Renal cortical epithelial cell (primary cell): Measurements from ENCODE around the gene FBXO48. TPM values are rescaled to one million over a fixed set of nuclear protein-coding genes. Genes with fewer than 3 reads are reported as not detected.
"Not testable (repeated sequence)": the region's sequence is repeated elsewhere in the genome, so short reads cannot be mapped to it uniquely, and the experiment has no call there.

Experiments used
- DNase-seq: peaks from one replicate; pipeline ENCODE4 v3.0.0-alpha.2; 2011; ENCODE audit warnings: low read depth
- total RNA-seq: library from RNA; depleted of rRNA; stranded (reverse); fragments of >200 nt; gene quantifications from 2 replicates; pipeline ENCODE4 v1.2.3, GENCODE V29; 2014

FBXO48 gene
- total RNA-seq, 1 donor from 2014 or later: 0.75 TPM

DNA sequence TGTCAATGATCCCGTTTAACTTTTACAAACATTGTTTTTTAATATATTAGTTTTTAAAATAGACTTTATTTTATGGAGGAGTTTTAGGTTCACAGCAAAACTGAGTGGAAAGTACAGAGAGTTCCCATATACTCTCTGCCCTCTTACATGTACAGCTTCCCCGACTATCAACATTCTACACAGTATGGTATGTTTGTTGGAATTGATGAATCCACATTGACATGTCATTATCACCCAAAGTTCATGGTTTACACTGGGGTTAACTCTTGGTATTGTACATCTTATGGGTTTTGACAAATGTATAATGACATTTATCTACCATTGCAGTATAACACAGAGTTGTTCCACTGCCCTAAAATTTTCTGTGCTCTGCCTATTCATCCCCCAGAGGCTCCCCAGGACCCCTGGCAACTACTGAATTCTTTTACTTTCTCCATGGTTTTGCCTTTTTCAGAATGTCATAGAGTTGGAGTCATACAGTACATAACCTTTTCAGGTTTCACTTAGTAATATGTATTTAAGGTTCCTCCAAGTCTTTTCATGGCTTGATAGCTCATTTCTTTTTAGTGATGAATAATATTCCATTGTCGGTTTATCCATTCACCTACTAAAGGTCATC, 5.8 kb upstream of the FBXO48 start:
- no peak for DNase-seq

GRCh38 chr2:68471385-68471784, 4.3 kb upstream of the FBXO48 start:
- DNase-seq: no peak

DNA sequence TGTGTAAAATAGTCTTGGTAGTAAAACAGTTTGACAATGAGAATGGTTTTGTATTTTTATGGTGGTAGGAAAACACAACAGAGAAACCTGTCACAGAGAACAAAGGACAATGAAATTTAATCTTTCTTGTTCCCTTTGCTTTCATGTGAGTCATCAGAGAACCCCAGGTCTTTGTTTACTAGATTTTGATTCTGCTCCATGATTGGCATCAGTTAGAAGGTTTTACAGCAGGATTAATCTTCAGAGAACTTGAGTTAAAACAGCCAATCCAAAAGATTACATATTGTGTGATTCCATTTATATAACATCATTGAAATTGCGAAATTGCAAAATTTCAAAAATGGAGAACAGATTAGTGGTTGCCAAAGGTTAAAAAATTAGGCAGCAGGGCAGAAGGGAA, 2.8 kb upstream of the FBXO48 start:
- peak; percentile 20 for DNase-seq

GRCh38 chr2:68468801-68469200, 1.7 kb upstream of the FBXO48 start:
- no peak for DNase-seq

- no peak for DNase-seq
Measured at GRCh38 chr2:68466778-68467076, 367 bp downstream of the FBXO48 start.

- peak; percentile 80 for DNase-seq
Measured at GRCh38 chr2:68466361-68466777, 725 bp downstream of the FBXO48 start.

DNA sequence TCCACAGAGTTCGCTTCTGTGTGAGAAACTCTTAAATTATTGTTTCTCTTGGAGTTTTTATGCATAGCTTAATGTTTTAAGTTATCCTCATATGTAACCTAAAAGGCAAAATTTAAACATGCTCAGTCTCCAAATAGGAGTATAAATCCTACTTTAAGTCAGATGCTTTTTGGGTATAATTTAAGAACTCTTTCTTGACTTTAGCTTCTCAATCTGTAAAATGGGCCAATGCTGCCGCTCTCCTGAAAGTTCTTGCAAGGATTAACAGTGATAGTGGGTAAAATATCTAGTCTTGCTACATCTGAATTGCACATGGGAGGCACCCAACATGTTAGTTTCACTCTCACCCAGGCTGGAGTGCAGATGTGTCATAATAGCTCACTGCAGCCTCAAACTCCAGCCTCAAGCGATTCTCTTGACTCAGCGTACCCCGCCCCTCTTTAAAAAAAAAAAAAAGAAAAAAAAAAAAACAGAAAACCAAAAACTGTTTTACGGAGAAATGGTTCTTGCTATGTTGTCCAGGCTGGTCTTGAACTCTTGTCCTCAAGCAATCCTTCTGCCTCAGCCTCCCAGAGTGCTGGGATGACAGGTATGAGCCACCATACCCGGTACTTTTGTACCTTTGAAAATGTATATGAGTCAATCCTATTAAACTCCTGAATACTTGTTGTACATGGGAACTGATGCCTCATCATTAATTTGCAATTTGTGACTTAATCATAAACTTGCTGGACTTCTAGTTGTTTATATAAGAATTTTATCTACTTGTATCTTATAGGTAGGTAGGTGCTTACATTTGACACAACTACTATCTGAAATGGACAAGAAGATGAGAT, 1.8 kb downstream of the FBXO48 start:
- no peak for DNase-seq

DNA sequence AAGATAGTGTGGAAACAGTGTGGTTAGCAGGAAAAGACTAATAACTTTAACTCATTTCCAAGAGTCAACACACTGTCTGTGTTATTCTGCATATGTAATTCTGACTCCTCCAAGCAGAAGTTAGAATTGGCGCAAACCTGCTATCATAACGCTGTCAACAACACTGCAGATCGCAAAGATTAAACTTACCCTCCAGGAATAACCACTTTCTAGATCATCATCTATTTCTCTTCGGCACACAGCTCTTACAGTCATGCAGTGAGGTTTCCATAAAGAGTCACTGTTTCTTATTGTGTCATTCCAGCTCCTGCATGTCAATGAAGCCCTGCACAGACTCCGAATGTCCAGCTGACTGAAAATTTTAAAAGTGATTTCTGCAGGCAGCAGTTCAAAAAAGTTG, 2.4 kb downstream of the FBXO48 start:
- DNase-seq: no peak

- peak; percentile 70 for DNase-seq
Measured at GRCh38 chr2:68463287-68463877, 3.7 kb downstream of the FBXO48 start.

DNA sequence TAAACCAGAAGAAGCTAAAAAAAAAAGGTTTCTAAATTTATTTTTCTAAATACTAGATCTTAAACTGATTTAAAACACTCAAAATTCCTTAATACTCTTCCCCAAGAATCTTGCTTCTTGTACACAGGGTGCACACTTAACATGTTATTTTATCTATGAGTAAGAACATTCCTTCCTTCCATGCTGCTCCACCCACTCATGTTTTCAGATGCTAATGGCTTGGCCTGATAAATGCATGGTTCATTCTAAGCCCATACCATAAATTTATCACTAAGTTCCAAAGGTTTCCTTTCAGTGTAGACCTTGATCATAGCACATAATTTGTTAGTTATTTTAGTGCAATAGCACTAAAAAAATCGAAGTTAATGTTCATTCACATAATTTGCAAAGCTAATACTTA, 8.1 kb downstream of the FBXO48 start:
- peak; percentile 50 for DNase-seq

- DNase-seq: no peak
Measured at GRCh38 chr2:68456198-68456597, 10.9 kb downstream of the FBXO48 start.

- DNase-seq: no peak
Measured at GRCh38 chr2:68454719-68455118, 12.4 kb downstream of the FBXO48 start.

DNA sequence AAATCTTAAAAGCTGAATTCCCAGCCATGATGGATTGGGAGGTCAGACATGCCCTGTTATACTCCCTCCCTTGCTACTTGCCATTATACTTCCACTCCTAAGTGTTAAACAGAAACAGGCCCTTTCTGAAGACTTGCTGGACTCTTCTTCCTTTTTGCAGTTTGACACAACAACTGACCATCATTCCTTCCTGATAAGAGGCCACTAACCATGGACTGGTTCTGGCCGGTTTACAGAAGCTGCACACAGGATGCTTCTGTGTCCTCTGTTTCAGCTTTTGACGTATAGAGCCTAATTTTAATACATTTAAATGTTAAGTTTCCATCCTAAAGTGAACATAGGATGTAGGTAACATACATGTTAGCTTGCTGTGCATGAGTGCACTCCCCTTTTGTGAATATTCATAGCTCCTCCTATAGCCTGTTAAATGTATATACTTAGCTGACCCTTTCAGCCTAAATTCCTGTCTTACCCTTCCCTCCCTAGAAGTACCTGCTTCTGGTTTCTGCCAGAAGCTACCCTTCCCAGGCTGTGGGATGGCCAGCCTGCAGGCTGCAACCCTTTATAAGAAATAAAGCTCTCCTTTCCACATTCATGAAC, 13.2 kb downstream of the FBXO48 start:
- no peak for DNase-seq

DNA sequence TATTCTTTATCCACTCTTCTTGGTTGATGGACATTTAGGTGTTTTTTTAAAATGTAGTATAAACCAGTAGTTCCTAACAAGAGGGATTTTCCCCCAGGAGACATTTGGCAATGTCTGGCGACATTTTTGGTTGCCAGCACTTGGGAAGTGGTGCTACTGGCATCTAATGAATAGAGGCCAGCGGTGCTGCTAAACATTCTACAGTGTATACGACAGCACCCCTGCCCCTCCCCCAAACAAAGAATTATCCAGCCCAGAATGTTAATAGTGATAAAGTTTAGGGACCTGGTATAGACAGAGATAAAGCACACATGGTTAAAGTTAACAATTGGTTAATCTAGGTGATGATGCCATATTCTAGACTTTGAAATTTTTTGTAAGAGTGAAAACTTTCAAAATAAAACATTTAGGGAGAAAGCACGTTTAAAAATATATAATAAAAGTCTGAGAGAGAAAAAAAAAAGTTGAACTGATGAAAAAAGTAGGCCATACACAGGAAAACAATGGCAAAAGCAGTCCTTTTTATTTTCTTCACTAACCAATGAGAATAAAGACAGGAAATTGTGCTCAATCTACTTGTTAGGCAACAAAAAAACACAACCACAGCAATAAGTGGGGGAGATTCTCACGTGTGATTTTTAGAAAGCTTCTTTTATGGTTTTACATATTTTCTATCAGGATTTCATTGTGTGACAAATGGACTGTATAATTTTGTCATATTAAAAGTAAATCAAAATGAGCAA, 14.8 kb downstream of the FBXO48 start:
- DNase-seq: no peak

DNA sequence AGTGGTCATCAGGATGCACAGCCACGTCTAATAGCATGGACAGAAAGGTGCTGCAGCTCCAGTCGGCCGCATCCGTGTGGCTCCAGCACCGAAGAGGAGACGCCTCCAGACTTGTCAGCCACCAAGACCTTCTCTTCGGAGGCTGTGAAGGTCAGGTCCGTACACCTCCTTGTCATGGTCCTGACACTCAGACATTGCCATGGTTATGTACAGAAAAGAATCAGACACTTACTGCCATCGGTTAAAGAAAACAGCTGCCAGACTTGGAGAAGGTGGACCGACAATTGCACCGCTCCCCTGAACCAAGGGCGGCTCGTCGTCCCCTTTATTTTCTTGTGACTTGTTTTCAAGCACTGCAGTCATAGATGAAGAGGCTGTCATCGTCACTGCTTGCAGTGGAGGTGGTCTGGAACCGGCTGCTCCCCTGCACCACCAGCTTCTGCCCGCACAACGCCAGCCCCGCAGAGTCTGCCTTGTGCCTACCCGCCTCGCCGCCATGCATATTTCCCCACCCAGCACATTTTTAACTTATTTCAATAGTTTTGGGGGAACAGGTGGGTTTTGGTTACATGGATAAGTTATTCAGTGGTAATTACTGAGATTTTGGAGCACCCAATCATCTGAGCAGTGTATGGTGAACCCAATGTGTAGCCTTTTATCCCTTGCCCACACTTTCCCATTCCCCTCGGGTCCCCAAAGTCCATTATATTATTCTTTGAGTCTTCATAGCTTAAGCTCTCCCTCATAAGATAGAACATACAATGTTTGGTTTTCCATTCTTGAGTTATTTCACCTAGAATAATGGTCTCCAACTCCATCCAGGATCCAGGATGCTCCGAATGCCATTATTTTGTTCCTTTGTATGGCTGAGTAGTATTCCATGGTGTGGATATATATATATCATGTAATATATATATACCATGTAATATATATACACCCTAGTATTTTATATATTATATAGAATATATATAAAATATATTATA, 18.1 kb downstream of the FBXO48 start:
- no peak for DNase-seq

- DNase-seq: no peak
Measured at GRCh38 chr2:68447118-68447517, 20.0 kb downstream of the FBXO48 start.

DNA sequence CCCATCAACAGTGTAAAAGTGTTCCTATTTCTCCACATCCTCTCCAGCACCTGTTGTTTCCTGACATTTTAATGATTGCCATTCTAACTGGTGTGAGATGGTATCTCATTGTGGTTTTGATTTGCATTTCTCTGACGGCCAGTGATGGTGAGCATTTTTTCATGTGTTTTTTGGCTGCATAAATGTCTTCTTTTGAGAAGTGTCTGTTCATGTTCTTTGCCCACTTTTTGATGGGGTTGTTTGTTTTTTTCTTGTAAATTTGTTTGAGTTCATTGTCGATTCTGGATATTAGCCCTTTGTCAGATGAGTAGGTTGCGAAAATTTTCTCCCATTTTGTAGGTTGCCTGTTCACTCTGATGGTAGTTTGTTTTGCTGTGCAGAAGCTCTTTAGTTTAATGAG, 20.7 kb downstream of the FBXO48 start:
- not testable (repeated sequence) for DNase-seq

- DNase-seq: no peak
Measured at GRCh38 chr2:68441994-68442322, 25.1 kb downstream of the FBXO48 start.

- peak; percentile 72 for DNase-seq
Measured at GRCh38 chr2:68441179-68441993, 25.7 kb downstream of the FBXO48 start.
